Measurements from ENCODE around the gene ROPN1B. TPM values are rescaled to one million over a fixed set of nuclear protein-coding genes. Genes with fewer than 3 reads are reported as not detected.

The ROPN1B gene
- polyA plus RNA-seq, 3 donors = not detected

DNA sequence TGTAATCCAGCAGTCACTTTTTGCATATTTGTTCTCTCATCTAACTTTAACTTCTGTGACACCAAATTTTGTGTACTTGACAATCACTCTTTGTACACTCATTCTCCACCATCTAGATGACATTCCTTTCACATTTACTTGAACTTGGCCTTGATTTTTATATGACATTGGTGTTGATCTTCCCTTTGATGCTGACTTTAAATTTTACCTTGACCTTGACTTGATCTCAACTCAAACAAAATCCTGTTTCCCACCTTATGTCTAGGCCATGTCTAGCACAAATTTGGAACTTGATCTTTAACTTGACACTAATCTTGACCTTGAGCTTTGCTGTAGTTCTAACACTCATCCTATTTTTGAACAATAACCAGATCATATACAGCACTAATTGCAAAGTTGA lies 33.2 kb downstream of the ROPN1B start:
- H3K4me1 ChIP-seq (ENCODE audit: control insufficient read depth in 1 of 2, insufficient read depth in 2 of 2, low read length in 2 of 2) = no peaks in the 10 kb centered on the region
- Mint-ChIP-seq H3K27ac (no peak overlapping the region), H3K4me1 (no peaks in the 10 kb centered on the region), H3K36me3 (peaks cover 8 to 12% of the 10 kb centered on the region in 2 donors), H3K27me3 (ENCODE audit: low read depth in 3 of 3) (peaks cover 0 to 7% (median 1%) of the 10 kb centered on the region in 3 donors), H3K4me3 (no peak overlapping the region), H3K9me3 (peaks cover 6 to 23% (median 15%) of the 10 kb centered on the region in 7 donors)
- H2AFZ ChIP-seq (ENCODE audit: insufficient read depth, low read depth, low read length, poor library complexity, severe bottlenecking) = no peak overlapping the region
- H3K79me2 ChIP-seq (ENCODE audit: insufficient read depth, low read length) = no peaks in the 10 kb centered on the region
- no peak overlapping the region for H3K27ac ChIP-seq (ENCODE audit: low read depth in 1 of 2, low read length in 2 of 2)
- no peaks in the 10 kb centered on the region for H4K20me1 ChIP-seq (ENCODE audit: insufficient read depth, low read length)
- TF ChIP-seq, protein P1, sequence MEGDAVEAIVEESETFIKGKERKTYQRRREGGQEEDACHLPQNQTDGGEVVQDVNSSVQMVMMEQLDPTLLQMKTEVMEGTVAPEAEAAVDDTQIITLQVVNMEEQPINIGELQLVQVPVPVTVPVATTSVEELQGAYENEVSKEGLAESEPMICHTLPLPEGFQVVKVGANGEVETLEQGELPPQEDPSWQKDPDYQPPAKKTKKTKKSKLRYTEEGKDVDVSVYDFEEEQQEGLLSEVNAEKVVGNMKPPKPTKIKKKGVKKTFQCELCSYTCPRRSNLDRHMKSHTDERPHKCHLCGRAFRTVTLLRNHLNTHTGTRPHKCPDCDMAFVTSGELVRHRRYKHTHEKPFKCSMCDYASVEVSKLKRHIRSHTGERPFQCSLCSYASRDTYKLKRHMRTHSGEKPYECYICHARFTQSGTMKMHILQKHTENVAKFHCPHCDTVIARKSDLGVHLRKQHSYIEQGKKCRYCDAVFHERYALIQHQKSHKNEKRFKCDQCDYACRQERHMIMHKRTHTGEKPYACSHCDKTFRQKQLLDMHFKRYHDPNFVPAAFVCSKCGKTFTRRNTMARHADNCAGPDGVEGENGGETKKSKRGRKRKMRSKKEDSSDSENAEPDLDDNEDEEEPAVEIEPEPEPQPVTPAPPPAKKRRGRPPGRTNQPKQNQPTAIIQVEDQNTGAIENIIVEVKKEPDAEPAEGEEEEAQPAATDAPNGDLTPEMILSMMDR (IDR thresholded peaks at IDR 0.05) = no peak
- H3K9ac ChIP-seq (ENCODE audit: insufficient read depth, low read length, poor library complexity, severe bottlenecking) = no peak overlapping the region
- intact Hi-C loops (cut with micrococcal nuclease) = no loop called here
- no peak for DNase-seq
- no peaks in the 10 kb centered on the region for H3K9me3 ChIP-seq (replicated peaks in 1 of 2; ENCODE audit: control insufficient read depth in 1 of 2, insufficient read depth in 1 of 2, low read length in 2 of 2)
- H3K27me3 ChIP-seq (ENCODE audit: control insufficient read depth in 2 of 2, insufficient read depth in 2 of 2, low read length in 2 of 2) = no peaks in the 10 kb centered on the region
- no peak overlapping the region for H3K4me3 ChIP-seq (replicated peaks in 1 of 3; ENCODE audit: low read depth in 2 of 3, low read length in 3 of 3)
- peaks cover 2 to 8% of the 10 kb centered on the region in 2 donors for H3K36me3 ChIP-seq (replicated peaks in 1 of 2; ENCODE audit: control insufficient read depth in 1 of 2, insufficient read depth in 2 of 2, low read length in 2 of 2)
- no peak overlapping the region for H3K4me2 ChIP-seq (replicated peaks; ENCODE audit: extremely low read depth, low read length, poor library complexity, severe bottlenecking)

DNA sequence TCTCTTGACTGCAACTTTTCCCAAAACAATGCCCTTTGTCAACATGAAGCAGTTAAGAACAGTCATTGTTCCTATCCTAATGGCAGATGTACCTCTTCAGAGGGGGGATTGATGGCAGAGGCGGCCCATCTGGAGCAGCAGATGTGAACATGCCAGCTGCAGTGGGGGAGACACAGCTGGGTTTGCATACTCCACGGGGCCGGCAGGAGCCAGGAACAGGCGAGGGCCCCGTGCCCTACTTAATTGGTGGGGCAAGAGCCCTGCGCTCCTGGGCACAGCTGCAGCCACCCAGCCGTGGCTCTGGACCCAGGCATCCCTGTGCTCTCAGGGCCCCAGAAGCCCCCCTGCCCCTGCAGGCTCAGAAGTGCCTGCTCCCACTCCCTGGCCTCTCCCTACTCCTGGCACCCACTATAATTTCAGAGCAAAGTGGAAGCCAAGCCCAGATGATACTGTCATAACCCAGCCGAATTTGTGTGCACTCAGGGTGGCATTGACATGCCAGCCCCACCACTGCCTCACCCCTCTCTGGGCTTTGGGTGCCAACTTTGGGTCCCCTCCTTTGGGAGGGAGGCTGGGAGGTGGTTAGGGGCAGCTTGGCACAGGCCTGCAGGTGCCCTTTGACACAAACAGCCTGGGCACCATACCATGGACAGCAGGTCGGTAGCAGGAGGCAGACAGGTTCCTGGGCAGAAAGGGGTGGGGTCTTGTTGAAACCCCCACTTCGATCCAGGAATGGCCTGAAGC lies 34.6 kb downstream of the ROPN1B start:
- H3K27ac ChIP-seq (ENCODE audit: low read depth in 1 of 2, low read length in 2 of 2) = no peak overlapping the region
- intact Hi-C loops (cut with micrococcal nuclease) = no loop called here
- no peak overlapping the region for H3K4me3 Mint-ChIP-seq
- 99% methylated on average over 9 of the region's 10 CpGs for WGBS (ENCODE audit: insufficient coverage)
- TF ChIP-seq, protein P1 (IDR thresholded peaks at IDR 0.05) = no peak
- no peak overlapping the region for H2AFZ ChIP-seq (ENCODE audit: insufficient read depth, low read depth, low read length, poor library complexity, severe bottlenecking)
- peaks cover 22 to 24% of the 10 kb centered on the region in 2 donors for H3K36me3 Mint-ChIP-seq
- no peaks in the 10 kb centered on the region for H3K9me3 ChIP-seq (replicated peaks in 1 of 2; ENCODE audit: control insufficient read depth in 1 of 2, insufficient read depth in 1 of 2, low read length in 2 of 2)
- peaks cover 3 to 16% of the 10 kb centered on the region in 2 donors for H3K36me3 ChIP-seq (replicated peaks in 1 of 2; ENCODE audit: control insufficient read depth in 1 of 2, insufficient read depth in 2 of 2, low read length in 2 of 2)
- H3K27me3 Mint-ChIP-seq (ENCODE audit: low read depth in 3 of 3) = peaks cover 1 to 7% (median 2%) of the 10 kb centered on the region in 3 donors
- no peaks in the 10 kb centered on the region for H3K4me1 ChIP-seq (ENCODE audit: control insufficient read depth in 1 of 2, insufficient read depth in 2 of 2, low read length in 2 of 2)
- H3K4me1 Mint-ChIP-seq = no peaks in the 10 kb centered on the region
- DNase-seq = no peak
- H3K4me3 ChIP-seq (replicated peaks in 1 of 3; ENCODE audit: low read depth in 2 of 3, low read length in 3 of 3) = no peak overlapping the region
- H3K9me3 Mint-ChIP-seq = peaks cover 0 to 15% (median 12%) of the 10 kb centered on the region in 7 donors
- no peaks in the 10 kb centered on the region for H3K27me3 ChIP-seq (ENCODE audit: control insufficient read depth in 2 of 2, insufficient read depth in 2 of 2, low read length in 2 of 2)
- no peaks in the 10 kb centered on the region for H4K20me1 ChIP-seq (ENCODE audit: insufficient read depth, low read length)
- H3K4me2 ChIP-seq (replicated peaks; ENCODE audit: extremely low read depth, low read length, poor library complexity, severe bottlenecking) = no peak overlapping the region
- H3K9ac ChIP-seq (ENCODE audit: insufficient read depth, low read length, poor library complexity, severe bottlenecking) = no peak overlapping the region
- H3K79me2 ChIP-seq (ENCODE audit: insufficient read depth, low read length) = no peaks in the 10 kb centered on the region
- H3K27ac Mint-ChIP-seq = no peak overlapping the region
